Activated CD4-positive, alpha-beta T cell treated with anti-CD3 and anti-CD28 coated beads for 4 hours (primary cell): ENCODE results near the gene EEF2.
"Not testable (repeated sequence)": the region's sequence is repeated elsewhere in the genome, so short reads cannot be mapped to it uniquely, and the experiment has no call there.

ENCODE experiments used
- DNase-seq, 2 donors: peaks; one replicate each; pipeline ENCODE4 v3.0.0-alpha.2; 2020

Gene EEF2

GRCh38 chr19:3942790-3943409 is 42.4 kb downstream of the EEF2 start:
- DNase-seq, result no peak

GRCh38 chr19:3938300-3938950 is 46.8 kb downstream of the EEF2 start:
- DNase-seq, result not testable (repeated sequence)

- DNase-seq, result no peak
Measured at GRCh38 chr19:3936506-3937442, 48.5 kb downstream of the EEF2 start.

GRCh38 chr19:3932931-3933810 is 52.1 kb downstream of the EEF2 start, which contains the start of gene NMRK2:
NMRK2 (plus strand) TSS chr19:3933069; CDS start chr19:3933672, 603 bp downstream.
- no peak for DNase-seq

GRCh38 chr19:3931041-3931440 is 54.2 kb downstream of the EEF2 start:
- DNase-seq, result no peak
